Measurements from ENCODE around the gene HEBP2. TPM values are rescaled to one million over a fixed set of nuclear protein-coding genes. Genes with fewer than 3 reads are reported as not detected.

HEBP2 gene
- total and polyA plus RNA-seq, 2 of the 4 experiments (the other 2 are of a cell fraction) = 3.9 to 6.1 TPM

GRCh38 chr6:138455746-138456400 lies 51.9 kb downstream of the HEBP2 start:
- Histone ChIP-seq H3K79me1 (ENCODE audit: low read depth in 1 of 2, low read length in 2 of 2) (no peaks in the 10 kb centered on the region; a peak in 1 of 4 replicates), H3K4me1 (ENCODE audit: control insufficient read depth, insufficient read depth, low read length) (0 out of 2 replicates have a peak, but pooled peaks cover 2% of the 10 kb centered on the region), H4K91ac (ENCODE audit: insufficient read depth, low read depth, low read length) (no peak overlapping the region), H2BK15ac (ENCODE audit: low read depth, low read length) (no peak overlapping the region), H4K20me1 (ENCODE audit: insufficient read depth, low read length) (no peaks in the 10 kb centered on the region), H2AK5ac (ENCODE audit: low read depth, low read length) (no peak overlapping the region), H3K4me3 (ENCODE audit: insufficient read depth, low read depth, low read length) (no peak overlapping the region), H3K27ac (ENCODE audit: insufficient read depth, low read length) (no peak overlapping the region), H4K5ac (ENCODE audit: low read depth, low read length) (no peak overlapping the region), H4K8ac (ENCODE audit: low read depth in 2 of 2, low read length in 2 of 2) (no peak overlapping the region), H3K27me3 (ENCODE audit: control insufficient read depth, insufficient read depth, low read length) (no peaks in the 10 kb centered on the region), H3K56ac (ENCODE audit: extremely low read depth, insufficient read depth, low read length) (no peak overlapping the region), H2BK20ac (ENCODE audit: low read depth, low read length) (no peak overlapping the region), H3K23ac (ENCODE audit: low read depth, low read length) (no peak overlapping the region), H3K9me1 (ENCODE audit: insufficient read depth, low read length) (peaks cover 4% of the 10 kb centered on the region; the same call in 1 of the 2 replicates), H3K18ac (ENCODE audit: low read depth, low read length) (no peak overlapping the region), H2BK5ac (ENCODE audit: low read depth, low read length, poor library complexity, severe bottlenecking) (no peak overlapping the region), H3K36me3 (ENCODE audit: control insufficient read depth, insufficient read depth, low read length) (no peaks in the 10 kb centered on the region), H3K9me3 (ENCODE audit: control insufficient read depth, insufficient read depth, low read length) (no peaks in the 10 kb centered on the region), H2BK120ac (ENCODE audit: low read depth, low read length) (no peak overlapping the region), H3K4ac (ENCODE audit: low read depth, low read length) (no peak overlapping the region), H2AFZ (replicated peaks; ENCODE audit: low read length, poor library complexity) (no peak overlapping the region), H3K9ac (ENCODE audit: low read depth, low read length) (no peak overlapping the region), H3K14ac (replicated peaks; ENCODE audit: low read depth, low read length) (no peak overlapping the region), H2AK9ac (replicated peaks; ENCODE audit: low read depth, low read length, poor library complexity) (no peak overlapping the region), H3K4me2 (ENCODE audit: low read depth, low read length) (no peak overlapping the region)
- ATAC-seq (ENCODE audit: low read depth) (no peak), DNase-seq (peak; percentile 52)
- WGBS, 2 experiments (ENCODE audit: extremely low coverage in 2 of 2, insufficient read length in 1 of 2) = no CpG with 5 or more reads among the region's 7 CpGs
- dilution Hi-C loops (cut with HindIII; ENCODE audit: low sequenced_read_pairs, unreplicated experiment) = no loop called here
- POLR2A ChIA-PET (ENCODE audit: unreplicated experiment) = no interaction called here
- no TSS peak for BruUV-seq (replicated peaks)
- intact Hi-C loops (cut with micrococcal nuclease) = no loop called here
- CTCF ChIA-PET = no interaction called here
- TF ChIP-seq RCOR1 (IDR thresholded peaks at IDR 0.05; ENCODE audit: insufficient replicate concordance, low read length) = no peak
- no peak for TF ChIP-seq ELK1 (IDR thresholded peaks at IDR 0.05; ENCODE audit: borderline replicate concordance, low read depth, low read length)
- no peak for TF ChIP-seq CHD1 (IDR thresholded peaks at IDR 0.05; ENCODE audit: low read depth, low read length)
- TF ChIP-seq RFX5 (IDR thresholded peaks at IDR 0.05; ENCODE audit: low read depth, low read length) = no peak
- no peak for TF ChIP-seq CEBPB (IDR thresholded peaks at IDR 0.05; ENCODE audit: low read depth, low read length)
- TF ChIP-seq POLR2A (IDR thresholded peaks at IDR 0.05; ENCODE audit: low read depth, low read length) = no peak
- no peak for TF ChIP-seq BHLHE40 (IDR thresholded peaks at IDR 0.05; ENCODE audit: low read depth, low read length)
- TF ChIP-seq MAFK (IDR thresholded peaks at IDR 0.05; ENCODE audit: low read depth, low read length) = no peak
- TF ChIP-seq, protein P1, sequence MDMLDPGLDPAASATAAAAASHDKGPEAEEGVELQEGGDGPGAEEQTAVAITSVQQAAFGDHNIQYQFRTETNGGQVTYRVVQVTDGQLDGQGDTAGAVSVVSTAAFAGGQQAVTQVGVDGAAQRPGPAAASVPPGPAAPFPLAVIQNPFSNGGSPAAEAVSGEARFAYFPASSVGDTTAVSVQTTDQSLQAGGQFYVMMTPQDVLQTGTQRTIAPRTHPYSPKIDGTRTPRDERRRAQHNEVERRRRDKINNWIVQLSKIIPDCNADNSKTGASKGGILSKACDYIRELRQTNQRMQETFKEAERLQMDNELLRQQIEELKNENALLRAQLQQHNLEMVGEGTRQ (IDR thresholded peaks at IDR 0.05; ENCODE audit: low read depth, low read length) = no peak
- TF ChIP-seq SMC3 (IDR thresholded peaks at IDR 0.05; ENCODE audit: low read depth, low read length) = no peak
- TF ChIP-seq, protein P2, sequence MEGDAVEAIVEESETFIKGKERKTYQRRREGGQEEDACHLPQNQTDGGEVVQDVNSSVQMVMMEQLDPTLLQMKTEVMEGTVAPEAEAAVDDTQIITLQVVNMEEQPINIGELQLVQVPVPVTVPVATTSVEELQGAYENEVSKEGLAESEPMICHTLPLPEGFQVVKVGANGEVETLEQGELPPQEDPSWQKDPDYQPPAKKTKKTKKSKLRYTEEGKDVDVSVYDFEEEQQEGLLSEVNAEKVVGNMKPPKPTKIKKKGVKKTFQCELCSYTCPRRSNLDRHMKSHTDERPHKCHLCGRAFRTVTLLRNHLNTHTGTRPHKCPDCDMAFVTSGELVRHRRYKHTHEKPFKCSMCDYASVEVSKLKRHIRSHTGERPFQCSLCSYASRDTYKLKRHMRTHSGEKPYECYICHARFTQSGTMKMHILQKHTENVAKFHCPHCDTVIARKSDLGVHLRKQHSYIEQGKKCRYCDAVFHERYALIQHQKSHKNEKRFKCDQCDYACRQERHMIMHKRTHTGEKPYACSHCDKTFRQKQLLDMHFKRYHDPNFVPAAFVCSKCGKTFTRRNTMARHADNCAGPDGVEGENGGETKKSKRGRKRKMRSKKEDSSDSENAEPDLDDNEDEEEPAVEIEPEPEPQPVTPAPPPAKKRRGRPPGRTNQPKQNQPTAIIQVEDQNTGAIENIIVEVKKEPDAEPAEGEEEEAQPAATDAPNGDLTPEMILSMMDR (conservative IDR thresholded peaks at IDR 0.05; ENCODE audit: low read depth, low read length) = no peak
- TF ChIP-seq FOS (IDR thresholded peaks at IDR 0.05; ENCODE audit: low read depth, low read length) = no peak
- TF ChIP-seq MXI1 (IDR thresholded peaks at IDR 0.05; ENCODE audit: borderline replicate concordance, low read depth, low read length) = no peak
- in situ Hi-C loops (cut with MboI; ENCODE audit: low sequenced_read_pairs) = no loop called here
